ENCODE measurements around the gene BEX2.

- TF ChIP-seq, protein P1, sequence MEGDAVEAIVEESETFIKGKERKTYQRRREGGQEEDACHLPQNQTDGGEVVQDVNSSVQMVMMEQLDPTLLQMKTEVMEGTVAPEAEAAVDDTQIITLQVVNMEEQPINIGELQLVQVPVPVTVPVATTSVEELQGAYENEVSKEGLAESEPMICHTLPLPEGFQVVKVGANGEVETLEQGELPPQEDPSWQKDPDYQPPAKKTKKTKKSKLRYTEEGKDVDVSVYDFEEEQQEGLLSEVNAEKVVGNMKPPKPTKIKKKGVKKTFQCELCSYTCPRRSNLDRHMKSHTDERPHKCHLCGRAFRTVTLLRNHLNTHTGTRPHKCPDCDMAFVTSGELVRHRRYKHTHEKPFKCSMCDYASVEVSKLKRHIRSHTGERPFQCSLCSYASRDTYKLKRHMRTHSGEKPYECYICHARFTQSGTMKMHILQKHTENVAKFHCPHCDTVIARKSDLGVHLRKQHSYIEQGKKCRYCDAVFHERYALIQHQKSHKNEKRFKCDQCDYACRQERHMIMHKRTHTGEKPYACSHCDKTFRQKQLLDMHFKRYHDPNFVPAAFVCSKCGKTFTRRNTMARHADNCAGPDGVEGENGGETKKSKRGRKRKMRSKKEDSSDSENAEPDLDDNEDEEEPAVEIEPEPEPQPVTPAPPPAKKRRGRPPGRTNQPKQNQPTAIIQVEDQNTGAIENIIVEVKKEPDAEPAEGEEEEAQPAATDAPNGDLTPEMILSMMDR (IDR thresholded peaks at IDR 0.05) = no peak
- TF ChIP-seq POLR2A (IDR thresholded peaks at IDR 0.05) = peak in 3 of 4 donors; percentile 52 to 79 (median 52)
These were observed 45.5 kb upstream of the BEX2 start, which contains the start of gene TCEAL9 for GRCh38 chrX:103356130-103356798.
